Panc1 (cell line): Measurements from ENCODE around the gene TRPV5.

Source experiments
- POLR2AphosphoS5 ChIP-seq: IDR thresholded peaks from 2 replicates; pipeline ENCODE4 v1.6.1; 2012; ENCODE audit warnings: mild to moderate bottlenecking, low read depth, low read length, moderate library complexity
- TF ChIP-seq, protein P1 (sequence below): fragments of 450-650 bp; IDR thresholded peaks from 2 replicates; pipeline ENCODE4 v1.5.1; 2017; ENCODE audit warnings: mild to moderate bottlenecking
- TF ChIP-seq, protein P2 (sequence below), 2 experiments: IDR thresholded peaks; 2 replicates each; pipeline ENCODE4 v1.6.1; 2011 to 2012; ENCODE audit warnings: low read depth in 2 of 2, control low read depth in 1 of 2, low read length in 1 of 2, mild to moderate bottlenecking in 1 of 2, moderate library complexity in 1 of 2; ENCODE audit not compliant: insufficient read depth in 1 of 2

DNA sequence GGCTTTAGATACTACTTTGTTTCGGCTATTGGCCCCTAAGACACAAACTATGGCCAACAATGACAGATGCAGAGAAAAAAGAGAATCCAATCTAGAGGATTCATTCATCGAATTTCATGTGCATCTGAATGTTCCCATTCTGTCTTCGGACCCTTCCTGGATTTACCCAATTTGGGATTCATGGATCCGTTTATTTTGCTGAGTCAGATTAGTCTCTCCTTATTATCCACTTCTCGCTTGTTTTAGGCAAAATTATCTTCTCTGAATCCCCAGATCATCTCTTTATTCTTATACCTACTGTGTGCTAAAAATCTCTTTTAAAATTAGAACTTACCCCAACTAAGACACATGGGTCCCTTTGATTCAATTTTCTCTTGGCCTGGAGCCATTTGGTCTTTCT, 54.5 kb downstream of the TRPV5 start:
- no peak for TF ChIP-seq POLR2AphosphoS5
- TF ChIP-seq, protein P1, sequence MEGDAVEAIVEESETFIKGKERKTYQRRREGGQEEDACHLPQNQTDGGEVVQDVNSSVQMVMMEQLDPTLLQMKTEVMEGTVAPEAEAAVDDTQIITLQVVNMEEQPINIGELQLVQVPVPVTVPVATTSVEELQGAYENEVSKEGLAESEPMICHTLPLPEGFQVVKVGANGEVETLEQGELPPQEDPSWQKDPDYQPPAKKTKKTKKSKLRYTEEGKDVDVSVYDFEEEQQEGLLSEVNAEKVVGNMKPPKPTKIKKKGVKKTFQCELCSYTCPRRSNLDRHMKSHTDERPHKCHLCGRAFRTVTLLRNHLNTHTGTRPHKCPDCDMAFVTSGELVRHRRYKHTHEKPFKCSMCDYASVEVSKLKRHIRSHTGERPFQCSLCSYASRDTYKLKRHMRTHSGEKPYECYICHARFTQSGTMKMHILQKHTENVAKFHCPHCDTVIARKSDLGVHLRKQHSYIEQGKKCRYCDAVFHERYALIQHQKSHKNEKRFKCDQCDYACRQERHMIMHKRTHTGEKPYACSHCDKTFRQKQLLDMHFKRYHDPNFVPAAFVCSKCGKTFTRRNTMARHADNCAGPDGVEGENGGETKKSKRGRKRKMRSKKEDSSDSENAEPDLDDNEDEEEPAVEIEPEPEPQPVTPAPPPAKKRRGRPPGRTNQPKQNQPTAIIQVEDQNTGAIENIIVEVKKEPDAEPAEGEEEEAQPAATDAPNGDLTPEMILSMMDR = no peak
- TF ChIP-seq, protein P2, sequence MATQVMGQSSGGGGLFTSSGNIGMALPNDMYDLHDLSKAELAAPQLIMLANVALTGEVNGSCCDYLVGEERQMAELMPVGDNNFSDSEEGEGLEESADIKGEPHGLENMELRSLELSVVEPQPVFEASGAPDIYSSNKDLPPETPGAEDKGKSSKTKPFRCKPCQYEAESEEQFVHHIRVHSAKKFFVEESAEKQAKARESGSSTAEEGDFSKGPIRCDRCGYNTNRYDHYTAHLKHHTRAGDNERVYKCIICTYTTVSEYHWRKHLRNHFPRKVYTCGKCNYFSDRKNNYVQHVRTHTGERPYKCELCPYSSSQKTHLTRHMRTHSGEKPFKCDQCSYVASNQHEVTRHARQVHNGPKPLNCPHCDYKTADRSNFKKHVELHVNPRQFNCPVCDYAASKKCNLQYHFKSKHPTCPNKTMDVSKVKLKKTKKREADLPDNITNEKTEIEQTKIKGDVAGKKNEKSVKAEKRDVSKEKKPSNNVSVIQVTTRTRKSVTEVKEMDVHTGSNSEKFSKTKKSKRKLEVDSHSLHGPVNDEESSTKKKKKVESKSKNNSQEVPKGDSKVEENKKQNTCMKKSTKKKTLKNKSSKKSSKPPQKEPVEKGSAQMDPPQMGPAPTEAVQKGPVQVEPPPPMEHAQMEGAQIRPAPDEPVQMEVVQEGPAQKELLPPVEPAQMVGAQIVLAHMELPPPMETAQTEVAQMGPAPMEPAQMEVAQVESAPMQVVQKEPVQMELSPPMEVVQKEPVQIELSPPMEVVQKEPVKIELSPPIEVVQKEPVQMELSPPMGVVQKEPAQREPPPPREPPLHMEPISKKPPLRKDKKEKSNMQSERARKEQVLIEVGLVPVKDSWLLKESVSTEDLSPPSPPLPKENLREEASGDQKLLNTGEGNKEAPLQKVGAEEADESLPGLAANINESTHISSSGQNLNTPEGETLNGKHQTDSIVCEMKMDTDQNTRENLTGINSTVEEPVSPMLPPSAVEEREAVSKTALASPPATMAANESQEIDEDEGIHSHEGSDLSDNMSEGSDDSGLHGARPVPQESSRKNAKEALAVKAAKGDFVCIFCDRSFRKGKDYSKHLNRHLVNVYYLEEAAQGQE (IDR thresholded peaks at IDR 0.05; ENCODE audit: insufficient read depth in 1 of 2, low read depth in 2 of 2, low read length in 1 of 2) = no peak
